H9 (cell line): Measurements from ENCODE around the gene RPLP2. TPM values are rescaled to one million over a fixed set of nuclear protein-coding genes. Genes with fewer than 3 reads are reported as not detected.

ENCODE experiments used
- DNase-seq: peaks from one replicate; pipeline ENCODE4 v3.0.0-alpha.2; 2017
- H2AFZ ChIP-seq: one replicate; pipeline ENCODE4 v1.6.1; 2013; ENCODE audit warnings: mild to moderate bottlenecking, low read length, control low read depth, moderate library complexity
- H2AK5ac ChIP-seq: 2 replicates; pipeline ENCODE4 v1.6.1; 2013; ENCODE audit warnings: low read length, control low read depth, mixed read lengths; ENCODE audit not compliant: insufficient read length
- H2BK120ac ChIP-seq: one replicate; pipeline ENCODE4 v1.6.1; 2013; ENCODE audit warnings: low read depth, mild to moderate bottlenecking, low read length, control low read depth, inconsistent platforms; ENCODE audit not compliant: poor library complexity, severe bottlenecking
- H2BK12ac ChIP-seq: 2 replicates; pipeline ENCODE4 v1.6.1; 2013; ENCODE audit warnings: low read length, control low read depth, mixed read lengths, low read depth; ENCODE audit not compliant: insufficient read length
- H2BK15ac ChIP-seq: 2 replicates; pipeline ENCODE4 v1.6.1; 2013; ENCODE audit warnings: low read depth, low read length, control low read depth
- H2BK20ac ChIP-seq: one replicate; pipeline ENCODE4 v1.6.1; 2013; ENCODE audit warnings: low read depth, mild to moderate bottlenecking, low read length, control low read depth, inconsistent platforms; ENCODE audit not compliant: poor library complexity, severe bottlenecking
- H2BK5ac ChIP-seq: 2 replicates; pipeline ENCODE4 v1.6.1; 2013; ENCODE audit warnings: low read length, control low read depth, mixed read lengths; ENCODE audit not compliant: insufficient read length
- H3K14ac ChIP-seq: 2 replicates; pipeline ENCODE4 v1.6.1; 2013; ENCODE audit warnings: low read length, control low read depth; ENCODE audit not compliant: insufficient read depth
- H3K18ac ChIP-seq: 2 replicates; pipeline ENCODE4 v1.6.1; 2013; ENCODE audit warnings: low read depth, mild to moderate bottlenecking, mixed read lengths, low read length, control low read depth; ENCODE audit not compliant: insufficient read length
- H3K23ac ChIP-seq: 2 replicates; pipeline ENCODE4 v1.6.1; 2013; ENCODE audit warnings: low read length, control low read depth, mixed read lengths, low read depth; ENCODE audit not compliant: insufficient read length
- H3K23me2 ChIP-seq: 2 replicates; pipeline ENCODE4 v1.6.1; 2013; ENCODE audit warnings: low read depth, mild to moderate bottlenecking, mixed read lengths, low read length, control low read depth; ENCODE audit not compliant: insufficient read length, poor library complexity, severe bottlenecking
- H3K27ac ChIP-seq: 2 replicates; pipeline ENCODE4 v1.5.1; 2013; ENCODE audit warnings: low read length, control low read depth, mixed read lengths, low read depth; ENCODE audit not compliant: insufficient read length
- H3K27me3 ChIP-seq: 2 replicates; pipeline ENCODE4 v1.6.1; 2013; ENCODE audit warnings: low read length, control low read depth, inconsistent platforms; ENCODE audit not compliant: insufficient read depth
- H3K4ac ChIP-seq: 2 replicates; pipeline ENCODE4 v1.6.1; 2013; ENCODE audit warnings: low read depth, mild to moderate bottlenecking, control low read depth, inconsistent platforms, low read length, moderate library complexity
- H3K4me1 ChIP-seq: 2 replicates; pipeline ENCODE4 v1.6.1; 2013; ENCODE audit warnings: low read length, control low read depth, inconsistent platforms; ENCODE audit not compliant: insufficient read depth
- H3K4me2 ChIP-seq: 2 replicates; pipeline ENCODE4 v1.6.1; 2013; ENCODE audit warnings: low read length, control low read depth, mixed read lengths; ENCODE audit not compliant: insufficient read length, insufficient read depth
- H3K56ac ChIP-seq: 2 replicates; pipeline ENCODE4 v1.6.1; 2013; ENCODE audit warnings: low read depth, mild to moderate bottlenecking, mixed read lengths, low read length, control low read depth; ENCODE audit not compliant: insufficient read length
- H3K79me1 ChIP-seq: 2 replicates; pipeline ENCODE4 v1.6.1; 2013; ENCODE audit warnings: low read depth, mild to moderate bottlenecking, moderate library complexity, low read length, control low read depth, inconsistent platforms; ENCODE audit not compliant: insufficient read depth, poor library complexity, severe bottlenecking
- H3K79me2 ChIP-seq: 2 replicates; pipeline ENCODE4 v1.6.1; 2013; ENCODE audit warnings: low read length, control low read depth, inconsistent platforms; ENCODE audit not compliant: insufficient read depth
- H3K9ac ChIP-seq: 2 replicates; pipeline ENCODE4 v1.6.1; 2013; ENCODE audit warnings: low read length, control low read depth, mixed read lengths; ENCODE audit not compliant: insufficient read length; ENCODE audit errors: extremely low read depth
- H3K9me3 ChIP-seq: one replicate; pipeline ENCODE4 v1.6.1; 2013; ENCODE audit warnings: low read depth, low read length, inconsistent platforms; ENCODE audit not compliant: control insufficient read depth
- H3T11ph ChIP-seq: one replicate; pipeline ENCODE4 v1.6.1; 2013; ENCODE audit warnings: mild to moderate bottlenecking, low read length, control low read depth, inconsistent platforms
- H4K20me1 ChIP-seq: one replicate; pipeline ENCODE4 v1.6.1; 2013; ENCODE audit not compliant: control insufficient read depth, insufficient read length, insufficient read depth
- H4K5ac ChIP-seq: 2 replicates; pipeline ENCODE4 v1.6.1; 2013; ENCODE audit warnings: low read depth, mild to moderate bottlenecking, mixed read lengths, low read length, control low read depth; ENCODE audit not compliant: insufficient read length
- H4K8ac ChIP-seq: replicated peaks from 2 replicates; pipeline ENCODE4 v1.6.1; 2013; ENCODE audit warnings: low read length, control low read depth, mixed read lengths, low read depth; ENCODE audit not compliant: insufficient read length
- H4K91ac ChIP-seq: 2 replicates; pipeline ENCODE4 v1.6.1; 2013; ENCODE audit warnings: low read depth, mild to moderate bottlenecking, moderate library complexity, mixed read lengths, low read length, control low read depth; ENCODE audit not compliant: insufficient read length
- H3K27ac Mint-ChIP-seq, 3 experiments: 2 replicates in 2 of 3; 3 replicates in 1 of 3; pipeline ENCODE4 v1.8.0; 2020 to 2021; ENCODE audit warnings: mixed read lengths in 3 of 3, mild to moderate bottlenecking in 1 of 3, moderate library complexity in 1 of 3
- H3K27me3 Mint-ChIP-seq: 2 replicates; pipeline ENCODE4 v1.8.0; 2021; ENCODE audit warnings: low read depth, mild to moderate bottlenecking, moderate library complexity, mixed read lengths
- H3K36me3 Mint-ChIP-seq, 3 experiments: 2 replicates in 2 of 3; 3 replicates in 1 of 3; pipeline ENCODE4 v1.8.0; 2020 to 2021; ENCODE audit warnings: low read depth in 3 of 3, mixed read lengths in 3 of 3; ENCODE audit not compliant: insufficient read depth in 1 of 3
- H3K4me1 Mint-ChIP-seq, 2 experiments: 2 replicates each; pipeline ENCODE4 v1.8.0; 2020; ENCODE audit warnings: mixed read lengths in 2 of 2
- H3K4me3 Mint-ChIP-seq, 2 experiments: 2 replicates in 1 of 2; 3 replicates in 1 of 2; pipeline ENCODE4 v1.8.0; 2020 to 2021; ENCODE audit warnings: mild to moderate bottlenecking in 2 of 2, mixed read lengths in 2 of 2, moderate library complexity in 1 of 2
- H3K9me3 Mint-ChIP-seq, 2 experiments: 2 replicates in 1 of 2; 3 replicates in 1 of 2; pipeline ENCODE4 v1.8.0; 2020; ENCODE audit warnings: mild to moderate bottlenecking in 2 of 2, mixed read lengths in 2 of 2, moderate library complexity in 1 of 2
- CTCF ChIP-seq: fragments of 200-600 bp; sonication (generic); conservative IDR thresholded peaks from 3 replicates; pipeline ENCODE4 v1.8.0; 2021; ENCODE audit warnings: antibody characterized with exemption, mild to moderate bottlenecking
- WGBS: extraction: QIAGEN DNeasy Blood & Tissue Kit; methylation state at CpG from one replicate; pipeline ENCODE4 v1.1.7; 2013; ENCODE audit warnings: missing lambda C conversion rate, low lambda C conversion rate, mixed read lengths; ENCODE audit not compliant: insufficient read length; ENCODE audit errors: extremely low coverage; 5-methylcytosine and 5-hydroxymethylcytosine counted together
- total RNA-seq: library from RNA; stranded (reverse); gene quantifications from 2 replicates; pipeline ENCODE4 v1.2.1, GENCODE V29; 2021

Gene RPLP2
- total RNA-seq, 1 experiment from 2014 or later: 2,138 TPM

- Histone ChIP-seq H3K27me3 (no peaks in the 10 kb centered on the region), H3T11ph (no peak overlapping the region), H2AK5ac (no peak overlapping the region), H4K5ac (no peak overlapping the region), H2BK120ac (no peak overlapping the region), H2BK20ac (no peak overlapping the region), H3K18ac (no peak overlapping the region), H4K8ac (no peak overlapping the region), H3K79me2 (no peaks in the 10 kb centered on the region), H3K4me1 (no peaks in the 10 kb centered on the region), H2BK12ac (no peak overlapping the region), H3K14ac (no peak overlapping the region), H2BK5ac (no peak overlapping the region), H2BK15ac (no peak overlapping the region), H3K23ac (no peak overlapping the region), H3K4ac (no peak overlapping the region), H3K56ac (no peak overlapping the region), H3K79me1 (no peaks in the 10 kb centered on the region), H4K91ac (no peak overlapping the region), H3K9me3 (no peaks in the 10 kb centered on the region), H3K23me2 (no peaks in the 10 kb centered on the region), H4K20me1 (no peaks in the 10 kb centered on the region), H2AFZ (no peak overlapping the region), H3K27ac (no peak overlapping the region), H3K9ac (no peak overlapping the region), H3K4me2 (no peak overlapping the region)
- no peaks in the 10 kb centered on the region for H3K9me3 Mint-ChIP-seq
- no peak overlapping the region for H3K4me3 Mint-ChIP-seq
- TF ChIP-seq CTCF: no peak
- peaks cover 11 to 15% of the 10 kb centered on the region in 2 experiments for H3K4me1 Mint-ChIP-seq
- no peak for DNase-seq
- no peaks in the 10 kb centered on the region for H3K27me3 Mint-ChIP-seq
- peak overlapping the region in 1 of 3 experiments; percentile 47; a peak in 1 of 7 replicates for H3K27ac Mint-ChIP-seq
- peaks cover 22 to 69% (median 59%) of the 10 kb centered on the region in 3 experiments; a peak in 6 of 7 replicates for H3K36me3 Mint-ChIP-seq
- no CpG with 5 or more reads among the region's 8 CpGs for WGBS
These were observed 44.0 kb upstream of the RPLP2 start for GRCh38 chr11:765802-766091.
